ENCODE results near the gene CPLX3.
"Not testable (repeated sequence)": the region's sequence is repeated elsewhere in the genome, so short reads cannot be mapped to it uniquely, and the experiment has no call there.

The CPLX3 gene

GRCh38 chr15:74783808-74784175 lies 42.6 kb upstream of the CPLX3 start:
- peak; percentile 55 for DNase-seq (ENCODE audit: low read depth)
- peak overlapping the region; percentile 92 for H3K4me3 ChIP-seq (ENCODE audit: low read depth, low read length)
- TF ChIP-seq, protein P1, sequence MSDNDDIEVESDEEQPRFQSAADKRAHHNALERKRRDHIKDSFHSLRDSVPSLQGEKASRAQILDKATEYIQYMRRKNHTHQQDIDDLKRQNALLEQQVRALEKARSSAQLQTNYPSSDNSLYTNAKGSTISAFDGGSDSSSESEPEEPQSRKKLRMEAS (IDR thresholded peaks at IDR 0.05; ENCODE audit: low read depth, low read length), result no peak
- TF ChIP-seq, protein P2, sequence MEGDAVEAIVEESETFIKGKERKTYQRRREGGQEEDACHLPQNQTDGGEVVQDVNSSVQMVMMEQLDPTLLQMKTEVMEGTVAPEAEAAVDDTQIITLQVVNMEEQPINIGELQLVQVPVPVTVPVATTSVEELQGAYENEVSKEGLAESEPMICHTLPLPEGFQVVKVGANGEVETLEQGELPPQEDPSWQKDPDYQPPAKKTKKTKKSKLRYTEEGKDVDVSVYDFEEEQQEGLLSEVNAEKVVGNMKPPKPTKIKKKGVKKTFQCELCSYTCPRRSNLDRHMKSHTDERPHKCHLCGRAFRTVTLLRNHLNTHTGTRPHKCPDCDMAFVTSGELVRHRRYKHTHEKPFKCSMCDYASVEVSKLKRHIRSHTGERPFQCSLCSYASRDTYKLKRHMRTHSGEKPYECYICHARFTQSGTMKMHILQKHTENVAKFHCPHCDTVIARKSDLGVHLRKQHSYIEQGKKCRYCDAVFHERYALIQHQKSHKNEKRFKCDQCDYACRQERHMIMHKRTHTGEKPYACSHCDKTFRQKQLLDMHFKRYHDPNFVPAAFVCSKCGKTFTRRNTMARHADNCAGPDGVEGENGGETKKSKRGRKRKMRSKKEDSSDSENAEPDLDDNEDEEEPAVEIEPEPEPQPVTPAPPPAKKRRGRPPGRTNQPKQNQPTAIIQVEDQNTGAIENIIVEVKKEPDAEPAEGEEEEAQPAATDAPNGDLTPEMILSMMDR (IDR thresholded peaks at IDR 0.05; ENCODE audit: low read depth, low read length), result no peak
- TF ChIP-seq POLR2A (IDR thresholded peaks at IDR 0.05; ENCODE audit: extremely low read depth, insufficient read length), result no peak
- no peak for TF ChIP-seq MYC (IDR thresholded peaks at IDR 0.05; ENCODE audit: low read depth, low read length)

- DNase-seq (ENCODE audit: low read depth), result no peak
- peak overlapping the region; percentile 92 for H3K4me3 ChIP-seq (ENCODE audit: low read depth, low read length)
- no peak for TF ChIP-seq MYC (IDR thresholded peaks at IDR 0.05; ENCODE audit: low read depth, low read length)
- no peak for TF ChIP-seq POLR2A (IDR thresholded peaks at IDR 0.05; ENCODE audit: extremely low read depth, insufficient read length)
- TF ChIP-seq, protein P2 (IDR thresholded peaks at IDR 0.05; ENCODE audit: low read depth, low read length), result no peak
- TF ChIP-seq, protein P1 (IDR thresholded peaks at IDR 0.05; ENCODE audit: low read depth, low read length), result no peak
These were observed 41.8 kb upstream of the CPLX3 start for GRCh38 chr15:74784426-74785193.

GRCh38 chr15:74785194-74786032 lies 41.0 kb upstream of the CPLX3 start:
- no peak for DNase-seq (ENCODE audit: low read depth)
- peak overlapping the region; percentile 92 for H3K4me3 ChIP-seq (ENCODE audit: low read depth, low read length)
- TF ChIP-seq, protein P2 (IDR thresholded peaks at IDR 0.05; ENCODE audit: low read depth, low read length), result no peak
- TF ChIP-seq POLR2A (IDR thresholded peaks at IDR 0.05; ENCODE audit: extremely low read depth, insufficient read length) (no peak), MYC (IDR thresholded peaks at IDR 0.05; ENCODE audit: low read depth, low read length) (no peak)
- TF ChIP-seq, protein P1 (IDR thresholded peaks at IDR 0.05; ENCODE audit: low read depth, low read length), result no peak

DNA sequence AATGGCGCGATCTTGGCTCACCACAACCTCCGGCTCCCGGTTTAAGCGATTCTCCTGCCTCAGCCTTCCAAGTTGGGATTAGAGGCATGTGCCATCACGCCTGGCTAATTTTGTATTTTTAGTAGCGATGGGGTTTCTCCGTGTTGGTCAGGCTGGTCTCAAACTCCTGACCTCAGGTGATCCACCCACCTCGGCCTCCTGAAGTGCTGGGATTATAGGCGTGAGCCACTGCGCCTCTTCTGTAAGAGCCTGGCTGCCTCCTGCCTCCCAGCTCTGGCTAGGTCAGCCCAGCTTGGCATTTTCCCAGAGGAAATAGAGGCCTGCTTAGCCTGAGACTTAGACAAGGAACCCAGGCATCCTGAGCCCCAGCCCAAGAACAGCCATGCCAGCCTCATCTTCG lies 40.3 kb upstream of the CPLX3 start:
- not testable (repeated sequence) for DNase-seq (ENCODE audit: low read depth); H3K4me3 ChIP-seq (ENCODE audit: low read depth, low read length)

GRCh38 chr15:74786551-74787165 lies 39.8 kb upstream of the CPLX3 start:
- no peak overlapping the region for H3K4me3 ChIP-seq (ENCODE audit: low read depth, low read length)
- peak; percentile 60 for DNase-seq (ENCODE audit: low read depth)
- TF ChIP-seq POLR2A (IDR thresholded peaks at IDR 0.05; ENCODE audit: extremely low read depth, insufficient read length), result no peak
- no peak for TF ChIP-seq MYC (IDR thresholded peaks at IDR 0.05; ENCODE audit: low read depth, low read length)
- TF ChIP-seq, protein P1 (IDR thresholded peaks at IDR 0.05; ENCODE audit: low read depth, low read length), result no peak
- TF ChIP-seq, protein P2 (IDR thresholded peaks at IDR 0.05; ENCODE audit: low read depth, low read length), result no peak

All from NB4 (cell line).